Astrocyte of the spinal cord (primary cell): ENCODE data around the gene ADARB2.

Source experiments
- DNase-seq: peaks from one replicate; pipeline ENCODE4 v3.0.0; 2011; ENCODE audit warnings: low read depth, low spot score
- H3K4me3 ChIP-seq: 2 replicates; pipeline ENCODE4 v1.5.1; 2011; ENCODE audit warnings: low read depth, mild to moderate bottlenecking, low read length, moderate library complexity
- in situ Hi-C: cut with HindIII; loops from 2 replicates; pipeline ENCODE4 v1.10.0; 2017; ENCODE audit warnings: low sequenced_read_pairs
- TF ChIP-seq, protein P1 (sequence below): IDR thresholded peaks from 2 replicates; pipeline ENCODE4 v1.5.1; 2012; ENCODE audit warnings: low read depth, mild to moderate bottlenecking, low read length, inconsistent platforms

The ADARB2 gene

DNA sequence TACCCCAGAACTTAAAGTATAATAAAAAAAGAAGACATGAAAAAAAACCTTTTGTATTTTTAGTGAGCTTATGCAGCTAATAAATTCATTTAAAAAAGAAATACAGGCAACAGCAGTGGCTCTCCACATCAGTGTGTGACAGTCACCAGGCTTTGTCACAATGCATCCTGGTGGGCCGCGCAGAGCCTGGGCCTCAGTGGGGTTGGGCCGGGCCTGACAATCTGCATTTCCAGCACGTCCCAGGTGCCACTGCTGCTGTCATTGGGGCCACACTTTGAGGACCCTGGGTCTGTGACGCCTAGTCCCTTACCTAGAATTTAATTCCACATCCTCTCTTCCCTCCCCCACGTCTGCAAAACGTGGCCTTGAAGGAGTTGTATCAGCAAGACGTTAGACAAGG, 284.5 kb downstream of the ADARB2 start:
- in situ Hi-C loops: no loop called here

DNA sequence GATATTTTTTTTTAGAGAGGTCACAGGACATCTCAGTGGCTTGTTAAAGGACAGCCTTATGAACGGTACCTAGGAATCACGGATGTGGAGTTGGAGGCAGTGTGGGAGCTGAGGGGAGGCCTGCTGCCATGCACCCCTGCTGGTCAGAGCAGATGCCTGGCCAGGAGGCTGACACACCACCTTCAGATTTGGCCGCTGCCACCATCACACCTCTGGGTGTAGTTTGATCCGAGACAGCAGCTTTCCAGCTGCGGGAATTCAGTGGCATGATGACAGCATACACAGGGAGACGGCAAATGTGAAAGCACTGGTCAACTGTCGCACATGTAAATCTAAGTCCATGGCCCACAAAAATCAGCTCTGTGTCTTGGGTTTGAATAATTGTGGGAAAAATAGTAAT, 285.4 kb downstream of the ADARB2 start:
- no peak for DNase-seq
- TF ChIP-seq, protein P1, sequence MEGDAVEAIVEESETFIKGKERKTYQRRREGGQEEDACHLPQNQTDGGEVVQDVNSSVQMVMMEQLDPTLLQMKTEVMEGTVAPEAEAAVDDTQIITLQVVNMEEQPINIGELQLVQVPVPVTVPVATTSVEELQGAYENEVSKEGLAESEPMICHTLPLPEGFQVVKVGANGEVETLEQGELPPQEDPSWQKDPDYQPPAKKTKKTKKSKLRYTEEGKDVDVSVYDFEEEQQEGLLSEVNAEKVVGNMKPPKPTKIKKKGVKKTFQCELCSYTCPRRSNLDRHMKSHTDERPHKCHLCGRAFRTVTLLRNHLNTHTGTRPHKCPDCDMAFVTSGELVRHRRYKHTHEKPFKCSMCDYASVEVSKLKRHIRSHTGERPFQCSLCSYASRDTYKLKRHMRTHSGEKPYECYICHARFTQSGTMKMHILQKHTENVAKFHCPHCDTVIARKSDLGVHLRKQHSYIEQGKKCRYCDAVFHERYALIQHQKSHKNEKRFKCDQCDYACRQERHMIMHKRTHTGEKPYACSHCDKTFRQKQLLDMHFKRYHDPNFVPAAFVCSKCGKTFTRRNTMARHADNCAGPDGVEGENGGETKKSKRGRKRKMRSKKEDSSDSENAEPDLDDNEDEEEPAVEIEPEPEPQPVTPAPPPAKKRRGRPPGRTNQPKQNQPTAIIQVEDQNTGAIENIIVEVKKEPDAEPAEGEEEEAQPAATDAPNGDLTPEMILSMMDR: no peak
- in situ Hi-C loops: no loop called here

More for the DNA sequence above, 284.5 kb downstream of the ADARB2 start:
- TF ChIP-seq, protein P1: no peak
- no peak for DNase-seq
- no peak overlapping the region for H3K4me3 ChIP-seq

DNA sequence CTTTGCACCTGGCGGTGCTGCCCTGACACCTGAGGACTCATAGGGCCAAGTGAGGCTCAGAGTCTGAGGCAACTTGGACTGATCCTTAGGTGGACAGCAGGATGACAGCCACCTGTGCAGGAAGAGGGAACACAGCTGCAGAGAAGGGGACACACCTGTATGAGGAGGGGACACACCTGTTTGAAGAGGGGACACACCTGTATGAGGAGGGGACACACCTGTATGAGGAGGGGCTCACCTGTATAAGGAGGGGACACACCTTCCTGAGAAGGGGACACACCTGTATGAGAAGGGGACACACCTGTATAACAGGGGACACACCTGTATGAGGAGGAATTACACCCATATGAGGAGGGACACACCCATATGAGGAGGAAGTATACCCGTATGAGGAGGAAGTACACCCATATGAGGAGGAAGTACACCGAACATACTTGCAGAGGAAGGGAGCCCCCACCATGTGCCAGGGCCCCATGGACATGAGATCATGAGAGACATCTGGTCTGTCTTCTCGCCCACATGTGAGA, 285.9 kb downstream of the ADARB2 start:
- TF ChIP-seq, protein P1: no peak
- no peak overlapping the region for H3K4me3 ChIP-seq
- no peak for DNase-seq

More for the DNA sequence above, 285.4 kb downstream of the ADARB2 start:
- H3K4me3 ChIP-seq: no peak overlapping the region

DNA sequence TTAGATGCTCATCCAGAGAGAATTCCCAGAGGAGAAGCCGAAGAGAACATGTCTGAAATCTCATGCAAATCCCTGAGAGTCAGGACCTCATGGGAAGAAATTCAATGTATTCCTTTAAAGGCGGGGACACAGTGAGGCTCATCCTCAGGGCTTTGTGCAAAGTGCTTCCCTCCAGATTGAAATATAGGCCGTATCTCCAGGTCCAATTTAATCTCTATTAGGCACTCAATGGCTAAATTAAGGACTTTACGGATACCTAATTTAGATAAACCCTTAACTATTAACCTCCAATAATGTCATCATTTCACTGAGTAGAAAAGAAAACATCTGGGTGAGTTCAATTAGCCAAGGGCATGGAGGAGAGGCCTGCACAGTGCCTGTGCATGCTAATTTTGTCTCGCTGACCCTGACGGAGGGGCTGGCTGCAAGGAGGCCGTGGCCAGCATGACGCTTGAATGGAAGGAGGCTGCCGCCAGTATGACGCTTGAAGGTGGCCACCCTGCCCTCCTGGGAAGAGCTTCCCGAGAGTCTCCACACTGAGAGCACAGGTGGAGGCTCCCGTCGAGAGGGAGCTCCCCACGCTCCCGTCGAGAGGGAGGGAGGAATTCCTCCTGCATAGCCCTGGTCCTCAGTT, 287.6 kb downstream of the ADARB2 start:
- no peak for DNase-seq
- TF ChIP-seq, protein P1: no peak
- no peak overlapping the region for H3K4me3 ChIP-seq
- in situ Hi-C loops: no loop called here

More for the DNA sequence above, 285.9 kb downstream of the ADARB2 start:
- in situ Hi-C loops: no loop called here

DNA sequence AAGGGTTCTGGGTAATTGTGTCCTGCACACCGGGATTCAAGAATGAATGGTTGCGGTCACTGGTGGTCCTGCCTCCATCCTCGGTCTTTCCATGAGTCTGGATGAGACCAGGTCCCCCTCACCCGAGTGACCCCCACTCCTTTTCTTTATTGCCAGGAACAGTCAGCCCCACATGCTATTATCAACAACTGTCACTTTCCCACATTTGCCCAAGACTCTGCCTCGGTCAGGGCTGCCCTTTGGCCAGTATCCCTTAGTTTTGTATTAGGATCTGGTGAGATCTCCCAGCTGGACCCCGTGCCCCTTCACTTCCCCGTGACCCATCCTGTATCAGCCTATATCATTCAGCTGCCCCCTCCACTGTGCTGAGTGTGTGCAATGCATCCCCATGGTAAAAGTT, 288.3 kb downstream of the ADARB2 start:
- in situ Hi-C loops: no loop called here
- TF ChIP-seq, protein P1: no peak
- no peak for DNase-seq

DNA sequence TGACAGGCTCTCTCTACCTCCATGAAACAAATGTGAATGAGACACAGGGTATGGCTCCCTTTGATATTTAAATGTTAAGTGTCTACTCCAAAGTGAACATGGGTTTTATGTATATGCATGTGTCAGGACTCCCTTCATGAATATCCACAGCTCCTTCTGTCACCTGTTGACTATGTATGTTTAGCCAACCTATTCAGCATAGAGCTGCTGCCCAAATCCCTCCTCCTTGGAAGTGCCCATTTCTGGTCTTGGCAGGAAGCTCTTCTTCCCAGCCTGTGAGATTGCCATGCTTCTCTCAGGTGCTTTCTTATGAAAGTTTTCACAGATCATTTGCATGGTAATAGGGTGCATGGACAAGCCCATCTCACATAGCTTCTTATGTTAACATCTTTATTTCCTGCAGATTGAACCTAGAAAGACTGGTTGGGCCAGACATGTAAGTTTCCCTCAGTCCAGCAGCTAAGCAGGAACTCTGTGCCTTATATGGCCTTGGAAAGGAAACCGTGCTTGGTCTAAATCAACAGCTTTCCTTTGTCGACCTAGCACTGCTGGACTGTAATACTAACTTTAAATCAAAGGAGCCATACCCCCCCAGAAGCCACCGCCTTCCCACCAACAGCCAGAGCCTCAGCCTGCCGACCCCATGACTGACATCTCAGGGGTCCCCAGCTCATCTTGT, 288.9 kb downstream of the ADARB2 start:
- DNase-seq: no peak
- H3K4me3 ChIP-seq: no peak overlapping the region
- in situ Hi-C loops: no loop called here
- TF ChIP-seq, protein P1: no peak

More for the DNA sequence above, 288.3 kb downstream of the ADARB2 start:
- no peak overlapping the region for H3K4me3 ChIP-seq
